KOPT-K1 (cell line): ENCODE measurements around the gene MFRP.
"Not testable (repeated sequence)": the region's sequence is repeated elsewhere in the genome, so short reads cannot be mapped to it uniquely, and the experiment has no call there.

Source experiments
- H3K27ac ChIP-seq: fragments of 200-600 bp; sonication (generic); 2 replicates; pipeline ENCODE4 v1.5.1; 2016; ENCODE audit warnings: antibody characterized with exemption, mild to moderate bottlenecking, low read depth, low read length; ENCODE audit not compliant: poor library complexity, severe bottlenecking
- H3K36me3 ChIP-seq: fragments of 200-600 bp; sonication (generic); 2 replicates; pipeline ENCODE4 v1.5.1; 2017; ENCODE audit warnings: antibody characterized with exemption, mild to moderate bottlenecking, low read length, moderate library complexity; ENCODE audit not compliant: insufficient read depth
- H3K9me3 ChIP-seq: fragments of 200-600 bp; sonication (generic); 2 replicates; pipeline ENCODE4 v1.5.1; 2017; ENCODE audit warnings: antibody characterized with exemption, low read length, mild to moderate bottlenecking; ENCODE audit not compliant: insufficient read depth, poor library complexity, severe bottlenecking

MFRP gene

GRCh38 chr11:119346605-119347004 lies at the start of gene MFRP:
Gene MFRP, minus strand, starts transcription at chr11:119346705. Its CDS starts 192 bp downstream, at chr11:119346513.
- no peaks in the 10 kb centered on the region for H3K36me3 ChIP-seq
- no peaks in the 10 kb centered on the region for H3K9me3 ChIP-seq
- H3K27ac ChIP-seq: no peak within 1 kb of the TSS

GRCh38 chr11:119391275-119391674 lies 44.8 kb upstream of the MFRP start:
- no peak overlapping the region for H3K27ac ChIP-seq

GRCh38 chr11:119389611-119390254 lies 43.2 kb upstream of the MFRP start:
- H3K9me3 ChIP-seq: no peaks in the 10 kb centered on the region
- H3K27ac ChIP-seq: no peak overlapping the region
- H3K36me3 ChIP-seq: no peaks in the 10 kb centered on the region

More at GRCh38 chr11:119391275-119391674, 44.8 kb upstream of the MFRP start:
- H3K36me3 ChIP-seq: no peaks in the 10 kb centered on the region
- no peaks in the 10 kb centered on the region for H3K9me3 ChIP-seq

- H3K36me3 ChIP-seq: no peaks in the 10 kb centered on the region
These were observed 41.6 kb upstream of the MFRP start for GRCh38 chr11:119388103-119388502.

GRCh38 chr11:119384332-119384731 lies 37.8 kb upstream of the MFRP start:
- Histone ChIP-seq H3K36me3 (no peaks in the 10 kb centered on the region), H3K27ac (no peak overlapping the region), H3K9me3 (no peaks in the 10 kb centered on the region)

More at GRCh38 chr11:119388103-119388502, 41.6 kb upstream of the MFRP start:
- H3K9me3 ChIP-seq: no peaks in the 10 kb centered on the region
- no peak overlapping the region for H3K27ac ChIP-seq

GRCh38 chr11:119382513-119382912 lies 36.0 kb upstream of the MFRP start:
- not testable (repeated sequence) for H3K9me3 ChIP-seq, H3K27ac ChIP-seq, H3K36me3 ChIP-seq

GRCh38 chr11:119382101-119382500 lies 35.6 kb upstream of the MFRP start:
- Histone ChIP-seq H3K27ac (no peak overlapping the region), H3K36me3 (no peaks in the 10 kb centered on the region), H3K9me3 (no peaks in the 10 kb centered on the region)

GRCh38 chr11:119381181-119381988 lies 34.9 kb upstream of the MFRP start, which contains the start of gene USP2:
Gene USP2, minus strand, starts transcription at chr11:119381690. Its CDS starts 8,210 bp downstream, at chr11:119373480.
- Histone ChIP-seq H3K36me3 (no peaks in the 10 kb centered on the region), H3K27ac (no peak within 1 kb of the TSS), H3K9me3 (no peaks in the 10 kb centered on the region)

- Histone ChIP-seq H3K9me3 (no peaks in the 10 kb centered on the region), H3K27ac (no peak overlapping the region), H3K36me3 (no peaks in the 10 kb centered on the region)
These were observed 34.3 kb upstream of the MFRP start for GRCh38 chr11:119380827-119381180.

GRCh38 chr11:119380160-119380826 lies 33.8 kb upstream of the MFRP start:
- Histone ChIP-seq H3K36me3 (no peaks in the 10 kb centered on the region), H3K9me3 (no peaks in the 10 kb centered on the region), H3K27ac (no peak overlapping the region)

- H3K27ac ChIP-seq: no peak overlapping the region
- no peaks in the 10 kb centered on the region for H3K36me3 ChIP-seq
- H3K9me3 ChIP-seq: no peaks in the 10 kb centered on the region
These were observed 32.5 kb upstream of the MFRP start for GRCh38 chr11:119378851-119379465.

- H3K36me3 ChIP-seq: no peaks in the 10 kb centered on the region
- H3K27ac ChIP-seq: no peak overlapping the region
- no peaks in the 10 kb centered on the region for H3K9me3 ChIP-seq
These were observed 31.6 kb upstream of the MFRP start for GRCh38 chr11:119377961-119378667.

- Histone ChIP-seq H3K36me3 (no peaks in the 10 kb centered on the region), H3K9me3 (no peaks in the 10 kb centered on the region), H3K27ac (no peak overlapping the region)
These were observed 30.8 kb upstream of the MFRP start for GRCh38 chr11:119377112-119377901.
